OCI-LY1 (cell line): Measurements from ENCODE around the gene CCDC88B.
"Not testable (repeated sequence)": the region's sequence is repeated elsewhere in the genome, so short reads cannot be mapped to it uniquely, and the experiment has no call there.

Experiments
- H2AFZ ChIP-seq: fragments of 200-600 bp; sonication (generic), shearing (Covaris generic); 2 replicates; pipeline ENCODE4 v1.6.0; 2014; ENCODE audit warnings: antibody characterized with exemption, mild to moderate bottlenecking, low read length
- H3F3A ChIP-seq: fragments of 200-600 bp; sonication (generic), shearing (Covaris generic); 2 replicates; pipeline ENCODE4 v1.6.0; 2014; ENCODE audit warnings: mild to moderate bottlenecking, antibody characterized with exemption, low read length, moderate library complexity; ENCODE audit not compliant: insufficient read depth
- H3K27ac ChIP-seq: fragments of 200-600 bp; sonication (generic); 2 replicates; pipeline ENCODE4 v1.5.1; 2014; ENCODE audit warnings: low read length, mixed run types, mild to moderate bottlenecking, low read depth; ENCODE audit not compliant: poor library complexity, severe bottlenecking
- H3K27me3 ChIP-seq: fragments of 200-600 bp; sonication (generic); 2 replicates; pipeline ENCODE4 v1.6.0; 2014; ENCODE audit warnings: antibody characterized with exemption, mild to moderate bottlenecking, low read length, moderate library complexity; ENCODE audit not compliant: insufficient read depth
- H3K36me3 ChIP-seq: fragments of 200-600 bp; sonication (generic); 2 replicates; pipeline ENCODE4 v1.6.1; 2014; ENCODE audit warnings: mild to moderate bottlenecking, antibody characterized with exemption, low read length, moderate library complexity, mixed read lengths; ENCODE audit not compliant: insufficient read depth
- H3K4me1 ChIP-seq: fragments of 200-600 bp; sonication (generic); 2 replicates; pipeline ENCODE4 v1.5.1; 2014; ENCODE audit warnings: mild to moderate bottlenecking, low read length, moderate library complexity; ENCODE audit not compliant: insufficient read depth, severe bottlenecking
- H3K4me2 ChIP-seq: fragments of 200-600 bp; sonication (generic), shearing (Covaris generic); 2 replicates; pipeline ENCODE4 v1.6.1; 2014; ENCODE audit warnings: low read length
- H3K4me3 ChIP-seq: fragments of 200-600 bp; sonication (generic); 2 replicates; pipeline ENCODE4 v1.5.1; 2014; ENCODE audit warnings: low read length, low read depth, mild to moderate bottlenecking, mixed read lengths; ENCODE audit not compliant: poor library complexity, severe bottlenecking
- H3K79me2 ChIP-seq: fragments of 200-600 bp; shearing (Covaris generic); 2 replicates; pipeline ENCODE4 v1.6.1; 2016; ENCODE audit warnings: mixed run types, low read length, mixed read lengths; ENCODE audit not compliant: insufficient read depth
- H3K9ac ChIP-seq: fragments of 200-600 bp; sonication (generic), shearing (Covaris generic); 2 replicates; pipeline ENCODE4 v1.6.1; 2014; ENCODE audit warnings: mild to moderate bottlenecking, low read length, mixed read lengths
- H3K9me2 ChIP-seq: fragments of 200-600 bp; sonication (generic), shearing (Covaris generic); 2 replicates; pipeline ENCODE4 v1.6.1; 2014; ENCODE audit warnings: low read depth, mild to moderate bottlenecking, low read length, mixed read lengths
- H3K9me3 ChIP-seq: fragments of 200-600 bp; shearing (Covaris generic); 2 replicates; pipeline ENCODE4 v1.6.1; 2014; ENCODE audit warnings: low read length, mixed read lengths
- H4K20me1 ChIP-seq: fragments of 200-600 bp; sonication (generic), shearing (Covaris generic); 2 replicates; pipeline ENCODE4 v1.6.0; 2016; ENCODE audit warnings: mild to moderate bottlenecking, low read length; ENCODE audit not compliant: insufficient read depth
- EZH2 ChIP-seq: fragments of 200-600 bp; sonication (generic), shearing (Covaris generic); IDR thresholded peaks from 2 replicates; pipeline ENCODE4 v1.8.0; 2017; ENCODE audit warnings: borderline replicate concordance, mixed run types, mild to moderate bottlenecking, antibody characterized with exemption, low read length, moderate library complexity, mixed read lengths
- TF ChIP-seq, protein P1 (sequence below): fragments of 200-600 bp; sonication (generic), shearing (Covaris generic); IDR thresholded peaks from 2 replicates; pipeline ENCODE4 v1.5.1; 2017; ENCODE audit warnings: mild to moderate bottlenecking, antibody characterized with exemption, low read length, moderate library complexity, mixed read lengths

The CCDC88B gene

DNA sequence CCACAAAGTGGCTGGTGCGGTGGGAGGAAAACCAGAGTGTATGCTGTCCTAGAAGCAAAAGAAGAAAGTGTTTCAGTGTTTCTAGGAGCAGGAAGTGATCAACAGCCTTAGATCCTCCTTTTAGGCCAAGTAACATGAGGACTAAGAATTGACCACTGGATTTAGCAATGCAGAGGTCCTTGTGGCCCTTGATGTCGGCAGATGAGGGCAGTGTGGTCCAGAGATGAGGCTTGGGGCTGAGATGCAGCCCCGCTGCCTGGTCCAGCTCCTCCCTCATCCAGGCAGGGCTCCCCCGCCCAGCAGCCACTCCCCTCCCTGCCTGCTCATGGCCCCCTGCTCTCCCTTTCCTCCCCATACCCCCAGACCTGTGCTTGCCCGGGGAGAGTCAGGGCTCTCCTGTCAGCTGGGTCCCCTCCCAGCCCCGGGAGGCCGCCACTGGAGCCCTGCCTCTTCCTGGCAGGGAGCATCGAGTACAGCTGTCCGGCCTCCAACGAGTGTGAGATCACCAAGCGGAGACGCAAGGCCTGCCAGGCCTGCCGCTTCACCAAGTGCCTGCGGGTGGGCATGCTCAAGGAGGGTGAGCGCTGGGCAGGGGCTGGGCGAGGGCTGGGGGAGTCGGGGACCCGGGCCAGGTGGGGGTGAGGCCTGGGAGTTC is 26.4 kb upstream of the CCDC88B start:
- Histone ChIP-seq H3F3A (no peaks in the 10 kb centered on the region), H3K27me3 (no peaks in the 10 kb centered on the region), H3K4me3 (no peak overlapping the region), H3K79me2 (no peaks in the 10 kb centered on the region), H3K4me1 (peaks cover 11% of the 10 kb centered on the region), H3K4me2 (no peak overlapping the region), H3K27ac (no peak overlapping the region), H3K9me3 (no peaks in the 10 kb centered on the region), H3K9ac (no peak overlapping the region), H2AFZ (no peak overlapping the region), H4K20me1 (no peaks in the 10 kb centered on the region), H3K9me2 (no peaks in the 10 kb centered on the region), H3K36me3 (peaks cover 43% of the 10 kb centered on the region; the same call in 1 of the 2 replicates)
- TF ChIP-seq, protein P1, sequence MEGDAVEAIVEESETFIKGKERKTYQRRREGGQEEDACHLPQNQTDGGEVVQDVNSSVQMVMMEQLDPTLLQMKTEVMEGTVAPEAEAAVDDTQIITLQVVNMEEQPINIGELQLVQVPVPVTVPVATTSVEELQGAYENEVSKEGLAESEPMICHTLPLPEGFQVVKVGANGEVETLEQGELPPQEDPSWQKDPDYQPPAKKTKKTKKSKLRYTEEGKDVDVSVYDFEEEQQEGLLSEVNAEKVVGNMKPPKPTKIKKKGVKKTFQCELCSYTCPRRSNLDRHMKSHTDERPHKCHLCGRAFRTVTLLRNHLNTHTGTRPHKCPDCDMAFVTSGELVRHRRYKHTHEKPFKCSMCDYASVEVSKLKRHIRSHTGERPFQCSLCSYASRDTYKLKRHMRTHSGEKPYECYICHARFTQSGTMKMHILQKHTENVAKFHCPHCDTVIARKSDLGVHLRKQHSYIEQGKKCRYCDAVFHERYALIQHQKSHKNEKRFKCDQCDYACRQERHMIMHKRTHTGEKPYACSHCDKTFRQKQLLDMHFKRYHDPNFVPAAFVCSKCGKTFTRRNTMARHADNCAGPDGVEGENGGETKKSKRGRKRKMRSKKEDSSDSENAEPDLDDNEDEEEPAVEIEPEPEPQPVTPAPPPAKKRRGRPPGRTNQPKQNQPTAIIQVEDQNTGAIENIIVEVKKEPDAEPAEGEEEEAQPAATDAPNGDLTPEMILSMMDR: no peak
- TF ChIP-seq EZH2: no peak

GRCh38 chr11:64314146-64314804 is 25.7 kb upstream of the CCDC88B start:
- no peak overlapping the region for H3K27ac ChIP-seq
- H4K20me1 ChIP-seq: no peaks in the 10 kb centered on the region
- no peak overlapping the region for H2AFZ ChIP-seq
- H3K9me2 ChIP-seq: no peaks in the 10 kb centered on the region
- H3K79me2 ChIP-seq: no peaks in the 10 kb centered on the region
- no peaks in the 10 kb centered on the region for H3K9me3 ChIP-seq
- H3K4me3 ChIP-seq: no peak overlapping the region
- peaks cover 17% of the 10 kb centered on the region for H3K4me1 ChIP-seq
- H3K36me3 ChIP-seq: peaks cover 43% of the 10 kb centered on the region; the same call in 1 of the 2 replicates
- H3K27me3 ChIP-seq: no peaks in the 10 kb centered on the region
- H3K4me2 ChIP-seq: no peak overlapping the region
- no peaks in the 10 kb centered on the region for H3F3A ChIP-seq
- TF ChIP-seq, protein P1: no peak
- no peak for TF ChIP-seq EZH2
- H3K9ac ChIP-seq: no peak overlapping the region

- no peak for TF ChIP-seq EZH2
- TF ChIP-seq, protein P1: no peak
- H3K4me3 ChIP-seq: no peak overlapping the region
- H3K36me3 ChIP-seq: peaks cover 43% of the 10 kb centered on the region; the same call in 1 of the 2 replicates
- H3K79me2 ChIP-seq: no peaks in the 10 kb centered on the region
- H2AFZ ChIP-seq: no peak overlapping the region
- H3F3A ChIP-seq: no peaks in the 10 kb centered on the region
- no peaks in the 10 kb centered on the region for H3K9me2 ChIP-seq
- no peaks in the 10 kb centered on the region for H3K9me3 ChIP-seq
- no peaks in the 10 kb centered on the region for H3K27me3 ChIP-seq
- H4K20me1 ChIP-seq: no peaks in the 10 kb centered on the region
- H3K27ac ChIP-seq: no peak overlapping the region
- H3K4me1 ChIP-seq: peaks cover 18% of the 10 kb centered on the region
- H3K4me2 ChIP-seq: no peak overlapping the region
- no peak overlapping the region for H3K9ac ChIP-seq
These were observed 25.0 kb upstream of the CCDC88B start for GRCh38 chr11:64314805-64315561.

- peak overlapping the region; percentile 94 for H3K27ac ChIP-seq
- peak overlapping the region; percentile 73 for H3K4me2 ChIP-seq
- peaks cover 41% of the 10 kb centered on the region; the same call in 1 of the 2 replicates for H3K36me3 ChIP-seq
- H3K4me1 ChIP-seq: peaks cover 18% of the 10 kb centered on the region
- H3K4me3 ChIP-seq: peak overlapping the region; percentile 89
- not testable (repeated sequence) for H3K9me2 ChIP-seq, H3K9me3 ChIP-seq, H3K27me3 ChIP-seq, H2AFZ ChIP-seq, H3F3A ChIP-seq, H3K79me2 ChIP-seq, H4K20me1 ChIP-seq
- H3K9ac ChIP-seq: peak overlapping the region; percentile 91
These were observed 24.1 kb upstream of the CCDC88B start for GRCh38 chr11:64315667-64316526.
